ENCODE measurements around the gene BUB1B.

The BUB1B gene

GRCh38 chr15:40250771-40251483, 90.1 kb downstream of the BUB1B start:
- Histone ChIP-seq H3K4me3 (ENCODE audit: low read length) (no peak overlapping the region), H3K79me2 (ENCODE audit: control insufficient read depth, low read length) (no peaks in the 10 kb centered on the region), H3K27ac (ENCODE audit: low read depth, low read length) (no peak overlapping the region), H3K4me1 (ENCODE audit: control insufficient read depth, low read length) (no peaks in the 10 kb centered on the region), H3F3A (ENCODE audit: control insufficient read depth, insufficient read depth) (no peaks in the 10 kb centered on the region), H3K9me2 (replicated peaks; ENCODE audit: control insufficient read depth, low read length) (no peaks in the 10 kb centered on the region), H3K4me2 (ENCODE audit: low read length) (no peak overlapping the region), H3K36me3 (ENCODE audit: control insufficient read depth, low read length) (no peaks in the 10 kb centered on the region), H3K27me3 (ENCODE audit: control insufficient read depth, low read length) (peaks cover 43% of the 10 kb centered on the region), H3K9me3 (ENCODE audit: control insufficient read depth, insufficient read depth, low read length) (no peaks in the 10 kb centered on the region), H4K20me1 (ENCODE audit: control insufficient read depth, insufficient read depth, low read depth, low read length) (no peaks in the 10 kb centered on the region)
- TF ChIP-seq CTCF (IDR thresholded peaks at IDR 0.05; ENCODE audit: low read depth, low read length, poor library complexity, severe bottlenecking): no peak
- TF ChIP-seq EZH2phosphoT487 (IDR thresholded peaks at IDR 0.05; ENCODE audit: borderline replicate concordance, low read length): no peak

GRCh38 chr15:40251486-40252140, 90.7 kb downstream of the BUB1B start:
- Histone ChIP-seq H3K4me2 (ENCODE audit: low read length) (no peak overlapping the region), H4K20me1 (ENCODE audit: control insufficient read depth, insufficient read depth, low read depth, low read length) (no peaks in the 10 kb centered on the region), H3K9me2 (replicated peaks; ENCODE audit: control insufficient read depth, low read length) (no peaks in the 10 kb centered on the region), H3K79me2 (ENCODE audit: control insufficient read depth, low read length) (no peaks in the 10 kb centered on the region), H3K4me3 (ENCODE audit: low read length) (no peak overlapping the region), H3K27me3 (ENCODE audit: control insufficient read depth, low read length) (peaks cover 43% of the 10 kb centered on the region), H3K36me3 (ENCODE audit: control insufficient read depth, low read length) (no peaks in the 10 kb centered on the region), H3K9me3 (ENCODE audit: control insufficient read depth, insufficient read depth, low read length) (no peaks in the 10 kb centered on the region), H3F3A (ENCODE audit: control insufficient read depth, insufficient read depth) (no peaks in the 10 kb centered on the region), H3K4me1 (ENCODE audit: control insufficient read depth, low read length) (no peaks in the 10 kb centered on the region), H3K27ac (ENCODE audit: low read depth, low read length) (no peak overlapping the region)
- TF ChIP-seq EZH2phosphoT487 (IDR thresholded peaks at IDR 0.05; ENCODE audit: borderline replicate concordance, low read length) (no peak), CTCF (IDR thresholded peaks at IDR 0.05; ENCODE audit: low read depth, low read length, poor library complexity, severe bottlenecking) (no peak)

- H3K4me3 ChIP-seq (ENCODE audit: low read length): no peak overlapping the region
- H3K9me3 ChIP-seq (ENCODE audit: control insufficient read depth, insufficient read depth, low read length): no peaks in the 10 kb centered on the region
- no peak overlapping the region for H3K4me2 ChIP-seq (ENCODE audit: low read length)
- H3K36me3 ChIP-seq (ENCODE audit: control insufficient read depth, low read length): no peaks in the 10 kb centered on the region
- no peaks in the 10 kb centered on the region for H3F3A ChIP-seq (ENCODE audit: control insufficient read depth, insufficient read depth)
- no peaks in the 10 kb centered on the region for H3K9me2 ChIP-seq (replicated peaks; ENCODE audit: control insufficient read depth, low read length)
- TF ChIP-seq EZH2phosphoT487 (IDR thresholded peaks at IDR 0.05; ENCODE audit: borderline replicate concordance, low read length) (no peak), CTCF (IDR thresholded peaks at IDR 0.05; ENCODE audit: low read depth, low read length, poor library complexity, severe bottlenecking) (no peak)
- peaks cover 43% of the 10 kb centered on the region for H3K27me3 ChIP-seq (ENCODE audit: control insufficient read depth, low read length)
- no peaks in the 10 kb centered on the region for H3K79me2 ChIP-seq (ENCODE audit: control insufficient read depth, low read length)
- H3K4me1 ChIP-seq (ENCODE audit: control insufficient read depth, low read length): no peaks in the 10 kb centered on the region
- no peak overlapping the region for H3K27ac ChIP-seq (ENCODE audit: low read depth, low read length)
- no peaks in the 10 kb centered on the region for H4K20me1 ChIP-seq (ENCODE audit: control insufficient read depth, insufficient read depth, low read depth, low read length)
Observed at GRCh38 chr15:40252141-40252437, 91.2 kb downstream of the BUB1B start.

All from DOHH2 (cell line).